Astrocyte (in vitro differentiated cells and primary cell): ENCODE results near the gene NIPAL3. TPM values are rescaled to one million over a fixed set of nuclear protein-coding genes. Genes with fewer than 3 reads are reported as not detected.

Experiments used
- DNase-seq: peaks from one replicate; pipeline ENCODE4 v3.0.0-alpha.2; 2010; ENCODE audit warnings: low read depth
- FAIRE-seq: peaks from 2 replicates; lab custom pipeline; 2011; peaks lifted over from hg19 to GRCh38; lab: Jason Lieb, UNC
- H2AFZ ChIP-seq: 2 replicates; pipeline ENCODE4 v1.6.0; 2012; ENCODE audit warnings: low read depth, low read length, inconsistent platforms
- H3K27ac ChIP-seq: 2 replicates; pipeline ENCODE4 v1.5.1; 2011; ENCODE audit warnings: low read depth, low read length, inconsistent platforms
- H3K27me3 ChIP-seq: 2 replicates; pipeline ENCODE4 v1.6.0; 2011; ENCODE audit warnings: low read length, inconsistent platforms; ENCODE audit not compliant: insufficient read depth
- H3K36me3 ChIP-seq: 2 replicates; pipeline ENCODE4 v1.5.1; 2011; ENCODE audit warnings: low read length, inconsistent platforms; ENCODE audit not compliant: insufficient read depth
- H3K4me1 ChIP-seq: 2 replicates; pipeline ENCODE4 v1.5.1; 2011; ENCODE audit warnings: low read length, inconsistent platforms; ENCODE audit not compliant: insufficient read depth
- H3K4me2 ChIP-seq: 2 replicates; pipeline ENCODE4 v1.6.0; 2012; ENCODE audit warnings: low read length, inconsistent platforms
- H3K4me3 ChIP-seq: 2 replicates; pipeline ENCODE4 v1.5.1; 2011; ENCODE audit warnings: low read depth, mild to moderate bottlenecking, low read length, inconsistent platforms; ENCODE audit not compliant: insufficient read depth
- H3K79me2 ChIP-seq: 2 replicates; pipeline ENCODE4 v1.6.0; 2012; ENCODE audit warnings: mild to moderate bottlenecking, low read length, inconsistent platforms; ENCODE audit not compliant: insufficient read depth
- H3K9ac ChIP-seq: 2 replicates; pipeline ENCODE4 v1.6.0; 2012; ENCODE audit warnings: mild to moderate bottlenecking, low read length, inconsistent platforms
- H3K9me3 ChIP-seq: 2 replicates; pipeline ENCODE4 v1.5.1; 2012; ENCODE audit warnings: low read depth, mild to moderate bottlenecking, low read length, inconsistent platforms; ENCODE audit not compliant: insufficient read depth
- H4K20me1 ChIP-seq: 2 replicates; pipeline ENCODE4 v1.6.0; 2012; ENCODE audit warnings: low read length, inconsistent platforms; ENCODE audit not compliant: insufficient read depth
- H3K27ac Mint-ChIP-seq: one replicate; pipeline ENCODE4 v1.8.0; 2021; ENCODE audit warnings: mild to moderate bottlenecking, mixed read lengths; ENCODE audit not compliant: unreplicated experiment
- H3K27me3 Mint-ChIP-seq: one replicate; pipeline ENCODE4 v1.8.0; 2021; ENCODE audit warnings: low read depth, mixed read lengths; ENCODE audit not compliant: unreplicated experiment
- H3K36me3 Mint-ChIP-seq: one replicate; pipeline ENCODE4 v1.8.0; 2021; ENCODE audit warnings: low read depth, mixed read lengths; ENCODE audit not compliant: unreplicated experiment
- H3K4me1 Mint-ChIP-seq: one replicate; pipeline ENCODE4 v1.8.0; 2021; ENCODE audit warnings: low read depth, mixed read lengths; ENCODE audit not compliant: unreplicated experiment
- H3K4me3 Mint-ChIP-seq: one replicate; pipeline ENCODE4 v1.8.0; 2021; ENCODE audit warnings: mild to moderate bottlenecking, moderate library complexity, mixed read lengths; ENCODE audit not compliant: unreplicated experiment
- H3K9me3 Mint-ChIP-seq: one replicate; pipeline ENCODE4 v1.8.0; 2021; ENCODE audit warnings: mild to moderate bottlenecking, mixed read lengths; ENCODE audit not compliant: unreplicated experiment
- EZH2 ChIP-seq: IDR thresholded peaks from 2 replicates; pipeline ENCODE4 v1.6.1; 2012; ENCODE audit warnings: mild to moderate bottlenecking, low read length, inconsistent platforms; ENCODE audit not compliant: insufficient read depth
- total RNA-seq: library from RNA; stranded (reverse); gene quantifications from 2 replicates; pipeline ENCODE4 v1.2.1, GENCODE V29; 2021
- TF ChIP-seq, protein P1 (sequence below): IDR thresholded peaks from 2 replicates; pipeline ENCODE4 v1.5.1; 2011; ENCODE audit warnings: low read depth, mild to moderate bottlenecking, inconsistent platforms, low read length, moderate library complexity; ENCODE audit not compliant: insufficient read depth

Gene NIPAL3
- total RNA-seq, 1 donor from 2014 or later = 47.2 TPM

DNA sequence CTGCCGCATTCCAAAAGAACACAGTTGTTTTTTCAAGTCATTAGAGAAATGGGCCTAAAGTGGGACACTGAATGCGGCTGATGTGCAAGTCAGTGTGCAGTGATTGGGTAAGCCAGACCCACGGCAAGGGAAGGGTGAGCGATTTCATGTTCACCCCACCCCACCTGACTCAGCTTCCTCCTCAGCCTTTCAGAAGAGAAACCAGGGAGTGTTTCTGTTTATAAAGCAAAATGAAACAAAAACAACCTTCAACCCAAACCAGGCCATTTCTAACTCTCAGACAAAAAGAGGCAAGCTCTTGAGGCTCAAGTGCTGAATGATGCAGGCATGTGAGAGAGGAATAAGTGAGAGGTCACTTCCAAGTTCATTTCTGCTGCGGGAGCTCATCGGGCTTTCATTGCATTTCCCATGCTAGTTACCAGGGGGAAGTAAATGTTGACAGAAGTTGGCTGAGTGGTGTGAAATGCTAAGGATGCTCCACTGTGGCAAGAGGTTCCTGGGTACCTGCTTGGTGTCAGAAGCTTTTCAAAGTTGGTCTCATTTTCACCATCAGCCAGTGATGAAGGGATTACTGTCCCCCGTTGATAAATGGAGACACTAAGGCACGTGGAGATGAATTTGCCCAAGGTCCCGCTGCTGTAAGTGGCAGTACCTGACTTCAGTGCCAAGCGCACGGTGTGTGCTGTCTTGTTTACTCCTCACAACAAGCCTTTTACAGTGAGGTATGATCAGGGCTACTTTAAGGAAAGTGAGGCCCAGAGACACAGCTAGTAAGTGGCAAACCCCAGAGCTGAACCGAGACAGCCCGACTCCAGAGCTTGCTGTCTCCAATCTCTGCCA, 31.1 kb upstream of the NIPAL3 start:
- FAIRE-seq (no peak), DNase-seq (peak; percentile 73)
- H3K4me3 ChIP-seq = peak overlapping the region; percentile 7
- H3K36me3 ChIP-seq = no peaks in the 10 kb centered on the region
- no peaks in the 10 kb centered on the region for H3K9me3 ChIP-seq
- peak overlapping the region; percentile 71 for H3K4me2 ChIP-seq
- peak overlapping the region; percentile 23 for H3K27ac ChIP-seq
- peaks cover 15% of the 10 kb centered on the region for H3K4me1 ChIP-seq
- no peaks in the 10 kb centered on the region for H4K20me1 ChIP-seq
- Mint-ChIP-seq H3K4me3 (no peak overlapping the region), H3K27me3 (peaks cover 2% of the 10 kb centered on the region), H3K9me3 (no peaks in the 10 kb centered on the region), H3K36me3 (peaks cover 28% of the 10 kb centered on the region), H3K4me1 (peaks cover 23% of the 10 kb centered on the region), H3K27ac (no peak overlapping the region)
- H2AFZ ChIP-seq = peak overlapping the region; percentile 23
- H3K9ac ChIP-seq = peak overlapping the region; percentile 21
- no peaks in the 10 kb centered on the region for H3K27me3 ChIP-seq
- no peaks in the 10 kb centered on the region for H3K79me2 ChIP-seq
- TF ChIP-seq, protein P1, sequence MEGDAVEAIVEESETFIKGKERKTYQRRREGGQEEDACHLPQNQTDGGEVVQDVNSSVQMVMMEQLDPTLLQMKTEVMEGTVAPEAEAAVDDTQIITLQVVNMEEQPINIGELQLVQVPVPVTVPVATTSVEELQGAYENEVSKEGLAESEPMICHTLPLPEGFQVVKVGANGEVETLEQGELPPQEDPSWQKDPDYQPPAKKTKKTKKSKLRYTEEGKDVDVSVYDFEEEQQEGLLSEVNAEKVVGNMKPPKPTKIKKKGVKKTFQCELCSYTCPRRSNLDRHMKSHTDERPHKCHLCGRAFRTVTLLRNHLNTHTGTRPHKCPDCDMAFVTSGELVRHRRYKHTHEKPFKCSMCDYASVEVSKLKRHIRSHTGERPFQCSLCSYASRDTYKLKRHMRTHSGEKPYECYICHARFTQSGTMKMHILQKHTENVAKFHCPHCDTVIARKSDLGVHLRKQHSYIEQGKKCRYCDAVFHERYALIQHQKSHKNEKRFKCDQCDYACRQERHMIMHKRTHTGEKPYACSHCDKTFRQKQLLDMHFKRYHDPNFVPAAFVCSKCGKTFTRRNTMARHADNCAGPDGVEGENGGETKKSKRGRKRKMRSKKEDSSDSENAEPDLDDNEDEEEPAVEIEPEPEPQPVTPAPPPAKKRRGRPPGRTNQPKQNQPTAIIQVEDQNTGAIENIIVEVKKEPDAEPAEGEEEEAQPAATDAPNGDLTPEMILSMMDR = no peak

DNA sequence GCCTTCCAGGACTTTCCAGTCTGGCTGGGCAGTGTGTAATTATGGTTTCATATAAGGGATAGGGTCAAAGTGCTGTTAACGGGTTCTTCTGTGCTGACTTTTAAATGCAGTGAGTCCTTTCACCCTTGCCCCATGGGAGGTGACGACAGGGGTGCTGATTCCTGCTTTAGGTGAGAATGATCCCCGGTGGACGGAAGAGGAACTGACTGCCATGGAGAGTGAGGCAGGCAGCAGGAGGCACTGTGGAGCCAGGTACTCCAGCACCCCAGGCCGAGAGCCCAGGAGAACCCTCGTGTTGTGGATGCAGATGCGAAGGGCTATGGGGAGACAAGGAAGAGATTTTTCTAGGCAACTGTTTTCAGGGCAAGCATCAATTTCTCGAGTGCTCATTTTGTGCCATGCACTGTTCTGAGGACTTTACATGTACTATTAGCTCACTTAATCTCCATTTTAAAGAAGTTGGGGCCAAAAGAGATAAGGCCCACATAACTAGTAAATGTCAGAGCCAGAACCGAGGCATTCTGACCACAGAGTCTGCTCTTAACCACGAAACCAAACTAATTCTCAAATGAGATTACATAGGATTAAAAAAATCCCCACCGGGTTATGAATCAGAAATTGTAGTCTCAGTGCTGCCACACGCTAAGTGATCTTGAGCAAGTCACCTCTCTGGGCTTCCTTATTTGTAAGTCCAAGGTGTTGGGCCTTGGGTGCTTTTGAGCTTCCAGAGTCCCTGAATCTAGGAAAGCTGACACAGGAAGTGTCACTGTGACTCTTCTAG, 30.3 kb upstream of the NIPAL3 start:
- no peaks in the 10 kb centered on the region for H3K27me3 ChIP-seq
- FAIRE-seq (peak; percentile 37), DNase-seq (peak; percentile 68)
- no peaks in the 10 kb centered on the region for H3K79me2 ChIP-seq
- no peaks in the 10 kb centered on the region for H3K36me3 ChIP-seq
- peak overlapping the region; percentile 21 for H3K9ac ChIP-seq
- peaks cover 15% of the 10 kb centered on the region for H3K4me1 ChIP-seq
- H3K4me2 ChIP-seq = no peak overlapping the region
- TF ChIP-seq EZH2 = no peak
- TF ChIP-seq, protein P1 = peak; percentile 47
- Mint-ChIP-seq H3K36me3 (peaks cover 27% of the 10 kb centered on the region), H3K4me3 (no peak overlapping the region), H3K9me3 (no peaks in the 10 kb centered on the region), H3K4me1 (peaks cover 20% of the 10 kb centered on the region), H3K27me3 (no peaks in the 10 kb centered on the region), H3K27ac (no peak overlapping the region)
- no peaks in the 10 kb centered on the region for H4K20me1 ChIP-seq
- no peaks in the 10 kb centered on the region for H3K9me3 ChIP-seq
- no peak overlapping the region for H3K27ac ChIP-seq
- H2AFZ ChIP-seq = no peak overlapping the region
- no peak overlapping the region for H3K4me3 ChIP-seq
